GM18861 (cell line): ENCODE measurements around the gene S100A1.
"Not testable (repeated sequence)": the region's sequence is repeated elsewhere in the genome, so short reads cannot be mapped to it uniquely, and the experiment has no call there.

Experiments used
- ATAC-seq: cut with Tn5 transposase; IDR thresholded peaks from one replicate; pipeline ENCODE4 v1.9.1; 2021; ENCODE audit not compliant: unreplicated experiment

Gene S100A1

GRCh38 chr1:153627715-153628626, at the start of gene S100A1:
S100A1 (plus strand) TSS chr1:153628434; CDS start chr1:153630522, 2,088 bp downstream.
- no peak for ATAC-seq

- no peak for ATAC-seq
Measured at GRCh38 chr1:153578490-153578889, 49.7 kb upstream of the S100A1 start.

- no peak for ATAC-seq
Measured at GRCh38 chr1:153578936-153579335, 49.3 kb upstream of the S100A1 start.

- not testable (repeated sequence) for ATAC-seq
Measured at GRCh38 chr1:153582836-153583235, 45.4 kb upstream of the S100A1 start.

GRCh38 chr1:153583514-153583913, 44.7 kb upstream of the S100A1 start:
- not testable (repeated sequence) for ATAC-seq

- no peak for ATAC-seq
Measured at GRCh38 chr1:153583976-153584375, 44.3 kb upstream of the S100A1 start.

- no peak for ATAC-seq
Measured at GRCh38 chr1:153585006-153585405, 43.2 kb upstream of the S100A1 start.

- ATAC-seq, result no peak
Measured at GRCh38 chr1:153586347-153586746, 41.9 kb upstream of the S100A1 start.

GRCh38 chr1:153587314-153587713, 40.9 kb upstream of the S100A1 start:
- no peak for ATAC-seq

- not testable (repeated sequence) for ATAC-seq
Measured at GRCh38 chr1:153588033-153588432, 40.2 kb upstream of the S100A1 start.

- ATAC-seq, result no peak
Measured at GRCh38 chr1:153588482-153588881, 39.8 kb upstream of the S100A1 start.

- ATAC-seq, result no peak
Measured at GRCh38 chr1:153592748-153593147, 35.5 kb upstream of the S100A1 start.

GRCh38 chr1:153597206-153597605, 31.0 kb upstream of the S100A1 start:
- ATAC-seq, result no peak

- ATAC-seq, result peak; percentile 98
Measured at GRCh38 chr1:153598309-153599172, 29.7 kb upstream of the S100A1 start.

- ATAC-seq, result no peak
Measured at GRCh38 chr1:153599847-153600246, 28.4 kb upstream of the S100A1 start.

- ATAC-seq, result no peak
Measured at GRCh38 chr1:153602749-153603148, 25.5 kb upstream of the S100A1 start.

GRCh38 chr1:153606194-153606593, 22.0 kb upstream of the S100A1 start:
- ATAC-seq, result no peak

GRCh38 chr1:153607381-153607780, 20.9 kb upstream of the S100A1 start:
- no peak for ATAC-seq

- no peak for ATAC-seq
Measured at GRCh38 chr1:153608089-153608682, 20.0 kb upstream of the S100A1 start.

- ATAC-seq, result no peak
Measured at GRCh38 chr1:153608742-153609584, 19.3 kb upstream of the S100A1 start.

- ATAC-seq, result no peak
Measured at GRCh38 chr1:153609585-153609907, 18.7 kb upstream of the S100A1 start.
